B cell (primary cell): ENCODE results near the gene RELB.

Experiments
- EZH2 ChIP-seq: IDR thresholded peaks from 2 replicates; pipeline ENCODE4 v1.6.1; 2012; ENCODE audit warnings: borderline replicate concordance, low read depth, mild to moderate bottlenecking, moderate library complexity, low read length; ENCODE audit not compliant: insufficient read depth, poor library complexity, severe bottlenecking
- TF ChIP-seq, protein P1 (sequence below): fragments of 200-600 bp; IDR thresholded peaks from one replicate; pipeline ENCODE4 v1.8.0; 2022; ENCODE audit warnings: antibody characterized with exemption, mild to moderate bottlenecking

DNA sequence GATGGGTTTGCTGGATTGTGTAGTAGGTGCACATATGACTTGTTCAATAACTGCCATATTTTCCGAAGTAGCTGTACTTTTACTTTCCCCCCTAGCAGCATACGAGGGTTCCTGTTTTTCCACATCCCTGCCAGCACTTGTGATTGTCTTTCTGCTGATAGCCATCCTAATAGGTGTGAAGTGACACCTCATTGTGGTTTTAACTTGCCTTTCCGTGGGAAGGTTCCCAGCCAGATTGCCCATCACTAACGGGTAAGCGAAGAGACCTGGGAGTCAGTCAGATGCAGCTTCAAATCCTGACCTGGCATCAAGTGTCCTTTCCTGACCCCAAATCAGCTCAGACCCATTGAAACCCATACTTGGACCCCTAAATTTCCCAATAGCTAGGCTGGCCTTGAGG, 41.6 kb upstream of the RELB start:
- TF ChIP-seq, protein P1, sequence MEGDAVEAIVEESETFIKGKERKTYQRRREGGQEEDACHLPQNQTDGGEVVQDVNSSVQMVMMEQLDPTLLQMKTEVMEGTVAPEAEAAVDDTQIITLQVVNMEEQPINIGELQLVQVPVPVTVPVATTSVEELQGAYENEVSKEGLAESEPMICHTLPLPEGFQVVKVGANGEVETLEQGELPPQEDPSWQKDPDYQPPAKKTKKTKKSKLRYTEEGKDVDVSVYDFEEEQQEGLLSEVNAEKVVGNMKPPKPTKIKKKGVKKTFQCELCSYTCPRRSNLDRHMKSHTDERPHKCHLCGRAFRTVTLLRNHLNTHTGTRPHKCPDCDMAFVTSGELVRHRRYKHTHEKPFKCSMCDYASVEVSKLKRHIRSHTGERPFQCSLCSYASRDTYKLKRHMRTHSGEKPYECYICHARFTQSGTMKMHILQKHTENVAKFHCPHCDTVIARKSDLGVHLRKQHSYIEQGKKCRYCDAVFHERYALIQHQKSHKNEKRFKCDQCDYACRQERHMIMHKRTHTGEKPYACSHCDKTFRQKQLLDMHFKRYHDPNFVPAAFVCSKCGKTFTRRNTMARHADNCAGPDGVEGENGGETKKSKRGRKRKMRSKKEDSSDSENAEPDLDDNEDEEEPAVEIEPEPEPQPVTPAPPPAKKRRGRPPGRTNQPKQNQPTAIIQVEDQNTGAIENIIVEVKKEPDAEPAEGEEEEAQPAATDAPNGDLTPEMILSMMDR = no peak
- TF ChIP-seq EZH2 = no peak
